ENCODE data around the gene WDR64. TPM values are rescaled to one million over a fixed set of nuclear protein-coding genes. Genes with fewer than 3 reads are reported as not detected.

WDR64 gene
- total RNA-seq = not detected in 2 replicates

GRCh38 chr1:241652012-241652411 is at the start of gene WDR64:
TSS of gene WDR64 (plus strand) at chr1:241652281. CDS start at chr1:241652485, 204 bp downstream.

GRCh38 chr1:241640149-241640866 is 11.8 kb upstream of the WDR64 start, which contains the start of the genes CHML and OPN3:
TSS of gene CHML (minus strand) at chr1:241640369. CDS start at chr1:241635766, 4,603 bp downstream.
TSS of gene OPN3 (minus strand) at chr1:241640369. CDS start at chr1:241640254, 115 bp downstream.

GRCh38 chr1:241847796-241848685 is 196.0 kb downstream of the WDR64 start, which contains the start of gene EXO1:
TSS of gene EXO1 (plus strand) at chr1:241848204. CDS start at chr1:241850426, 2,222 bp downstream.

Other genes with a start within 250 kb of the WDR64 start
- gene FH, start 132.5 kb upstream of the WDR64 start, total RNA-seq = 95.7 and 160 TPM in 2 replicates
- gene KMO, start 119.9 kb upstream of the WDR64 start, total RNA-seq = under 0.01 TPM in 1 of 2 replicates, not detected in the other
- 5.4 and 8.0 TPM in 2 replicates for gene CHML, start 11.9 kb upstream of the WDR64 start, total RNA-seq
- 26.3 and 36.1 TPM in 2 replicates for gene OPN3, start 11.9 kb upstream of the WDR64 start, total RNA-seq
- 5.5 and 16.7 TPM in 2 replicates for gene EXO1, start 195.9 kb downstream of the WDR64 start, total RNA-seq

Measured in hair follicular keratinocyte (primary cell).